ENCODE measurements around the gene GRAP. TPM values are rescaled to one million over a fixed set of nuclear protein-coding genes. Genes with fewer than 3 reads are reported as not detected.

The GRAP gene
- total RNA-seq, 1 donor from 2014 or later, result 0.29 TPM

DNA sequence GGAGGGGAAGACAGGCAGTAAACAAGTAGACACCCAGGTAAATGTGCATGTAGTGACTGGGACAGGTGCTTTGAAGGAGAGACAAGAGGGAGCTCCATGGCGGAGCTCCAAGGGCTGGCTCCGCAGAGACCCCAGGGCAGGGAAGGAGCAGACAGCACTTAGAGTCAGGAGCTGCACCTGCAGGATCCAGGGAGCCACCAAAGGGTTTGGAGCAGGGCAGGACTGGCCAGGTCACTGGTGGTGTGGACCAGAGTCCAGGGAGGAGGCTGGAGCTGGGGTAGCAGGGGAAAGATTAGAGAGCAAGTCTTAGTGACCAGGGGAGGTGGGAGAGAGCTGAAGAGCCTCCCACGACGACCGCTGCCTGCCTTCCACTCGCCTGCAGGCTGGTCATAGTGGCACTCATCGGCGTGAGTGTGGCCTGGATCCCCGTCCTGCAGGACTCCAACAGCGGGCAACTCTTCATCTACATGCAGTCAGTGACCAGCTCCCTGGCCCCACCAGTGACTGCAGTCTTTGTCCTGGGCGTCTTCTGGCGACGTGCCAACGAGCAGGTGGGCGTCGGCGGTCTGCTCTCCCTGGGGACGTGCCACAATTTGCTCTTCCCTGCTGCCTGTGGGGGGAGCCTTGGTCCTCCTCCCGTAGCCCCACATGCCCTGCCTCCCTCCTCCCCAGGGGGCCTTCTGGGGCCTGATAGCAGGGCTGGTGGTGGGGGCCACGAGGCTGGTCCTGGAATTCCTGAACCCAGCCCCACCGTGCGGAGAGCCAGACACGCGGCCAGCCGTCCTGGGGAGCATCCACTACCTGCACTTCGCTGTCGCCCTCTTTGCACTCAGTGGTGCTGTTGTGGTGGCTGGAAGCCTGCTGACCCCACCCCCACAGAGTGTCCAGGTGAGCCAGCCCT lies 27.5 kb downstream of the GRAP start:
- TF ChIP-seq, protein P1, sequence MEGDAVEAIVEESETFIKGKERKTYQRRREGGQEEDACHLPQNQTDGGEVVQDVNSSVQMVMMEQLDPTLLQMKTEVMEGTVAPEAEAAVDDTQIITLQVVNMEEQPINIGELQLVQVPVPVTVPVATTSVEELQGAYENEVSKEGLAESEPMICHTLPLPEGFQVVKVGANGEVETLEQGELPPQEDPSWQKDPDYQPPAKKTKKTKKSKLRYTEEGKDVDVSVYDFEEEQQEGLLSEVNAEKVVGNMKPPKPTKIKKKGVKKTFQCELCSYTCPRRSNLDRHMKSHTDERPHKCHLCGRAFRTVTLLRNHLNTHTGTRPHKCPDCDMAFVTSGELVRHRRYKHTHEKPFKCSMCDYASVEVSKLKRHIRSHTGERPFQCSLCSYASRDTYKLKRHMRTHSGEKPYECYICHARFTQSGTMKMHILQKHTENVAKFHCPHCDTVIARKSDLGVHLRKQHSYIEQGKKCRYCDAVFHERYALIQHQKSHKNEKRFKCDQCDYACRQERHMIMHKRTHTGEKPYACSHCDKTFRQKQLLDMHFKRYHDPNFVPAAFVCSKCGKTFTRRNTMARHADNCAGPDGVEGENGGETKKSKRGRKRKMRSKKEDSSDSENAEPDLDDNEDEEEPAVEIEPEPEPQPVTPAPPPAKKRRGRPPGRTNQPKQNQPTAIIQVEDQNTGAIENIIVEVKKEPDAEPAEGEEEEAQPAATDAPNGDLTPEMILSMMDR (conservative IDR thresholded peaks at IDR 0.05; ENCODE audit: low read depth, low read length), result no peak
- no peak for DNase-seq (ENCODE audit: low read depth)
- H3K4me3 ChIP-seq (ENCODE audit: low read depth, low read length), result no peak overlapping the region

- DNase-seq (ENCODE audit: low read depth), result no peak
- TF ChIP-seq, protein P1 (conservative IDR thresholded peaks at IDR 0.05; ENCODE audit: low read depth, low read length), result no peak
- no peak overlapping the region for H3K4me3 ChIP-seq (ENCODE audit: low read depth, low read length)
These were observed 28.2 kb downstream of the GRAP start for GRCh38 chr17:19018600-19018950.

DNA sequence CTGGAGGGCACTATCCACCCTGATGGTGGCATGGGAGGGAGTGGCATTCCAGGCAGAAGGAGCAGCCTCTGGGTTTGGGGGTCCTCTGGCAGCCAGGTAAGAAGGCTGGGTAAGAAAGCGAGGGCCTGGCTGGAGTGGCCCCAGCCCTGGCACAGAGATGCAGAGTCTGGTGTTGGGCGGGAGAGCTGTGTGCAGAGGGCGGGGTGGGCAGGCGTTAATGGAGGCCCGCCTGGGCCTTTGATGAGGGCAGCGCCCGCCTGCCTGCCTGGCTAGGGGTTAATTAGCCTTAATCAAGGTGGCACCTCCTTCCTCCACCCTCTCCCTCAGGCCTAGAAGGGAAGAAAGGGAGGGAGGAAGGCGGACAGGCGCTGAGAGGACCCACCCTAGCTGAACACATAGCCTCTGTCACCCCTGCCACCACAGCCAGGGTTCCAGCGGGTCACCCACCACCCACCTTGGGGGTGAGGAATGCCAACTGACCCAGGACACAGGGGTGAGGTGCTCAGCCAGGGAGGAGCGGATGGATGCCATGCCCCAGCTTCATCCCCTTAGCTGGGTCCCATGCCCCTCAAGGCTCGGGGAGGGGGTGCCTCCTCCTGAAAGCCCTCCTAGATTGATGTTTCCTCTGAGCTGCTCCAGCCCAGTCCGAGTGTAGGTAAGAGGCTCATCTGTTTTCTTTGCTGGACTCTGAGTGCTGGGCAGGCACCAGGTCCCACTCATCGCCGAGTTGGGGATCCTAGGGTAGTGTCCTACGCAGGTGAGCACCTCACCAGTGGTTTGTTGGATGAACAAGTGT lies 28.8 kb downstream of the GRAP start:
- no peak overlapping the region for H3K4me3 ChIP-seq (ENCODE audit: low read depth, low read length)
- no peak for DNase-seq (ENCODE audit: low read depth)
- TF ChIP-seq, protein P1 (conservative IDR thresholded peaks at IDR 0.05; ENCODE audit: low read depth, low read length), result no peak

GRCh38 chr17:19017401-19017800 lies 29.4 kb downstream of the GRAP start:
- DNase-seq (ENCODE audit: low read depth), result no peak
- TF ChIP-seq, protein P1 (conservative IDR thresholded peaks at IDR 0.05; ENCODE audit: low read depth, low read length), result no peak
- H3K4me3 ChIP-seq (ENCODE audit: low read depth, low read length), result no peak overlapping the region

DNA sequence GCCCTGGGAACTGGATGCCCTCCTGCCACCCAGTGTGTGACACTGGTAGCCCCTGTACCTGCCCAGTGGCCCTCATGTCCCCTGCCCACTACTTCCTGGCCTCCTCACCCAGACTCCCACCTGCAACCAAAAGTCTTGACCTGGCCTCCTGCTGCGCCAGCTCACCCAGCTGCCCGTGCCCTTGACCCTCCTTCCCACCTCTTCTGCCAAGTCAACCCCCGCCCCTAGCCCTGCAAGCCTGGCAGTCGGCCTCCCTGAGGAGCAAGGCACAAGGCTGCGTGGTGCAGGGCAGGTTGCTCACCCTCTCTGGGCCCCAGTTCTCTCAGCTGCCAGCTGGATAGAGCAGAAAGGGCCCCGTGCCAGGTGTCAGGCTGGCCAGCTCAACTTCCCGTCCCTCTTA lies 29.9 kb downstream of the GRAP start:
- no peak overlapping the region for H3K4me3 ChIP-seq (ENCODE audit: low read depth, low read length)
- TF ChIP-seq, protein P1 (conservative IDR thresholded peaks at IDR 0.05; ENCODE audit: low read depth, low read length), result no peak
- no peak for DNase-seq (ENCODE audit: low read depth)

- no peak overlapping the region for H3K4me3 ChIP-seq (ENCODE audit: low read depth, low read length)
- no peak for DNase-seq (ENCODE audit: low read depth)
- TF ChIP-seq, protein P1 (conservative IDR thresholded peaks at IDR 0.05; ENCODE audit: low read depth, low read length), result no peak
These were observed 30.5 kb downstream of the GRAP start for GRCh38 chr17:19016297-19016696.

Measured in epithelial cell of proximal tubule (primary cell).